ENCODE measurements around the gene MYO16. TPM values are rescaled to one million over a fixed set of nuclear protein-coding genes. Genes with fewer than 3 reads are reported as not detected.
A peak's percentile ranks its signal among the peaks of the same experiment; 100 is the strongest.

Gene MYO16
- total RNA-seq, 6 experiments from 2014 or later, result not detected

- no peaks in the 10 kb centered on the region for H3K9me3 Mint-ChIP-seq
- H3K4me3 Mint-ChIP-seq, result no peak overlapping the region
- H3K4me1 Mint-ChIP-seq (ENCODE audit: low read depth), result peaks cover 24% of the 10 kb centered on the region
- DNase-seq, result no peak
- no peak overlapping the region for H3K27ac Mint-ChIP-seq
- no peaks in the 10 kb centered on the region for H3K36me3 Mint-ChIP-seq (ENCODE audit: low read depth)
- no peak for TF ChIP-seq CTCF (IDR thresholded peaks at IDR 0.05)
- H3K27me3 Mint-ChIP-seq (ENCODE audit: insufficient read depth), result peaks cover 21% of the 10 kb centered on the region
Observed at GRCh38 chr13:108922108-108922507, 292.7 kb downstream of the MYO16 start.

DNA sequence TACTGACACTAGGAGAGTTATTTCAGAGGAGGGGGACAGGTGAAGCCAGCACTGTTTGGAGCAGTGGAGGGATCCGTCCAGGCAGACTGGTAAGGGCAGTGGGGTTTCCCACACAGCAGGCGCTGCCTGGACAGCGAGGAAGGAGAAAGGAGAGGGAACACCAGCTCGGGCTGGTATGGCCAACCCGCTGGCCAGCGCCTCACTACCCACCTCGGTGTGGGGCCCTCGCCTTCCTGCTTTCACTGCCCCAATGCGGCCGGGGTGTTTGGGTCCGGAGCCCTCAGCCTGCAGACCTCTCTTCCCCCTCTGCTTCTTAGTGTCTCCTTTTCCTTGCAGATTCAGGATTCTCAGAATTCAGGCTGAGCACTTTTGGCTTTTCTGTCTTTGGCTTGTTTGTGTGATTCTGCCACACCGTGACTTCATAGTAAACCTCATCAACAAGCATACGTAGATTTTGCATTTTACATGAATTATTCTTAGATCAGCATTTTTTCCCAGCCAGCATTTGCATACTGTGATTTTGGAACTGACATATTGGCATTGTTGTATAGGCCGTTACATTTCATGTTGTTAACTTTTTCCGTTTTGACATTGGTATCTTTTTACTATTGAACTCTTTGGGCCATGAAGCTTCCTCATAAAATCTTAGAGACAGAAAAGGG lies 294.1 kb downstream of the MYO16 start:
- no peak for DNase-seq
- H3K4me1 Mint-ChIP-seq (ENCODE audit: low read depth), result peaks cover 14% of the 10 kb centered on the region
- TF ChIP-seq CTCF (IDR thresholded peaks at IDR 0.05), result no peak
- no peak overlapping the region for H3K4me3 Mint-ChIP-seq
- no peaks in the 10 kb centered on the region for H3K9me3 Mint-ChIP-seq
- H3K27ac Mint-ChIP-seq, result no peak overlapping the region
- H3K27me3 Mint-ChIP-seq (ENCODE audit: insufficient read depth), result peaks cover 21% of the 10 kb centered on the region
- no peaks in the 10 kb centered on the region for H3K36me3 Mint-ChIP-seq (ENCODE audit: low read depth)

GRCh38 chr13:108924134-108924533 lies 294.7 kb downstream of the MYO16 start:
- peak; percentile 10 for DNase-seq
- Mint-ChIP-seq H3K27me3 (ENCODE audit: insufficient read depth) (peaks cover 21% of the 10 kb centered on the region), H3K4me1 (ENCODE audit: low read depth) (peaks cover 13% of the 10 kb centered on the region), H3K4me3 (no peak overlapping the region), H3K36me3 (ENCODE audit: low read depth) (no peaks in the 10 kb centered on the region), H3K27ac (no peak overlapping the region), H3K9me3 (no peaks in the 10 kb centered on the region)
- no peak for TF ChIP-seq CTCF (IDR thresholded peaks at IDR 0.05)

GRCh38 chr13:108924541-108924940 lies 295.1 kb downstream of the MYO16 start:
- DNase-seq, result no peak
- Mint-ChIP-seq H3K27ac (no peak overlapping the region), H3K9me3 (no peaks in the 10 kb centered on the region), H3K36me3 (ENCODE audit: low read depth) (no peaks in the 10 kb centered on the region), H3K27me3 (ENCODE audit: insufficient read depth) (peaks cover 21% of the 10 kb centered on the region), H3K4me1 (ENCODE audit: low read depth) (peaks cover 9% of the 10 kb centered on the region), H3K4me3 (no peak overlapping the region)
- TF ChIP-seq CTCF (IDR thresholded peaks at IDR 0.05), result no peak

GRCh38 chr13:108925070-108925469 lies 295.7 kb downstream of the MYO16 start:
- H3K4me3 Mint-ChIP-seq, result no peak overlapping the region
- peaks cover 4% of the 10 kb centered on the region for H3K4me1 Mint-ChIP-seq (ENCODE audit: low read depth)
- no peak for DNase-seq
- no peak overlapping the region for H3K27ac Mint-ChIP-seq
- H3K36me3 Mint-ChIP-seq (ENCODE audit: low read depth), result no peaks in the 10 kb centered on the region
- TF ChIP-seq CTCF (IDR thresholded peaks at IDR 0.05), result no peak
- peaks cover 21% of the 10 kb centered on the region for H3K27me3 Mint-ChIP-seq (ENCODE audit: insufficient read depth)
- H3K9me3 Mint-ChIP-seq, result no peaks in the 10 kb centered on the region

All from HFFc6 (cell line).